ENCODE data around the gene USH2A.

- no peak for TF ChIP-seq L3MBTL2 (conservative IDR thresholded peaks at IDR 0.05)
- TF ChIP-seq SUZ12 (IDR thresholded peaks at IDR 0.05) = no peak
- no peak for TF ChIP-seq FOXA1 (IDR thresholded peaks at IDR 0.05)
- no peak for TF ChIP-seq BHLHE40 (IDR thresholded peaks at IDR 0.05; ENCODE audit: borderline replicate concordance)
- TF ChIP-seq ELF4 (IDR thresholded peaks at IDR 0.05) = no peak
- no peak for TF ChIP-seq HDGF (IDR thresholded peaks at IDR 0.05; ENCODE audit: borderline replicate concordance)
- TF ChIP-seq SP1 (IDR thresholded peaks at IDR 0.05) = no peak
- TF ChIP-seq CTBP1 (IDR thresholded peaks at IDR 0.05; ENCODE audit: borderline replicate concordance) = no peak
- TF ChIP-seq ZNF384 (IDR thresholded peaks at IDR 0.05) = no peak
- TF ChIP-seq FOXM1 (IDR thresholded peaks at IDR 0.05; ENCODE audit: borderline replicate concordance) = no peak
- TF ChIP-seq TARDBP (IDR thresholded peaks at IDR 0.05) = no peak
- TF ChIP-seq LEF1 (IDR thresholded peaks at IDR 0.05; ENCODE audit: borderline replicate concordance) = no peak
These were observed 657.4 kb downstream of the USH2A start for GRCh38 chr1:215765833-215766232.

Data from HEK293T (cell line).